Liver (tissue), 3 donors: ENCODE measurements around the gene CD3D.

Experiments
- CTCF ChIP-seq: fragments of 150-350 bp; IDR thresholded peaks from 2 replicates; pipeline ENCODE4 v1.5.1; 2017; ENCODE audit warnings: improper control_type of control experiment, low read depth, low read length; ENCODE audit not compliant: missing input control
- REST ChIP-seq: IDR thresholded peaks from 2 replicates; pipeline ENCODE4 v1.6.1; 2016; ENCODE audit warnings: antibody characterized with exemption, mild to moderate bottlenecking
- SP1 ChIP-seq: IDR thresholded peaks from 2 replicates; pipeline ENCODE4 v1.6.1; 2018; ENCODE audit warnings: antibody characterized with exemption, mild to moderate bottlenecking
- YY1 ChIP-seq: IDR thresholded peaks from 2 replicates; pipeline ENCODE4 v1.6.1; 2016; ENCODE audit warnings: antibody characterized with exemption, mild to moderate bottlenecking
- donor health status: healthy.
- donor health status: healthy.

- TF ChIP-seq YY1: no peak
- TF ChIP-seq REST: no peak
- no peak for TF ChIP-seq CTCF
- no peak for TF ChIP-seq SP1
Measured at GRCh38 chr11:118338637-118339061, 3.9 kb downstream of the CD3D start.
